ENCODE results near the gene PEX19. TPM values are rescaled to one million over a fixed set of nuclear protein-coding genes. Genes with fewer than 3 reads are reported as not detected.

The PEX19 gene
- polyA plus RNA-seq, 6 donors from 2014 or later: 49.2 to 108 (median 57.9) TPM

DNA sequence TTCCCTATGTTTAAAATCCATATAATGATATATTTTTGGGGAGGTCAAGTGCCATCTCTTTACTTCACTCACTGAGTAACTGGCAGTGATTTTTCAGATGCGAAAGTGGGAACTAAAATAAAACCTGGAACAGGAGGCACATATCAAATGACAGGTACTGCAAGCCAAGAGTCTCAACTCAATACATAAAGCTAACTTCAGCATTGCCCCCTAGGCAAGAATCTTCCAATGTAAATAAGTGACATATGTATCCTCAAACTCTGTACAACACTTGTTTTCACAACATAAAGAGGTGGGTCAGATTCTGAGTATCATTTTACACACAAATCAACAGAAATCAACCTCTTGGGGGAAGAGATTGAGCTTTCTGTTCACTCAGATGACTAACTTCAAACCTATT is 40.7 kb downstream of the PEX19 start:
- no peak for ATAC-seq (ENCODE audit: low read depth in 2 of 2)
- peaks cover 3 to 18% (median 6%) of the 10 kb centered on the region in 3 donors for H3K4me1 Mint-ChIP-seq
- H3K36me3 Mint-ChIP-seq: peaks cover 20% of the 10 kb centered on the region in 2 donors
- no peaks in the 10 kb centered on the region for H3K27me3 Mint-ChIP-seq
- no peak for DNase-seq
- H3K9me3 Mint-ChIP-seq: no peaks in the 10 kb centered on the region
- H3K27ac Mint-ChIP-seq: no peak overlapping the region
- no peak overlapping the region for H3K4me3 Mint-ChIP-seq

DNA sequence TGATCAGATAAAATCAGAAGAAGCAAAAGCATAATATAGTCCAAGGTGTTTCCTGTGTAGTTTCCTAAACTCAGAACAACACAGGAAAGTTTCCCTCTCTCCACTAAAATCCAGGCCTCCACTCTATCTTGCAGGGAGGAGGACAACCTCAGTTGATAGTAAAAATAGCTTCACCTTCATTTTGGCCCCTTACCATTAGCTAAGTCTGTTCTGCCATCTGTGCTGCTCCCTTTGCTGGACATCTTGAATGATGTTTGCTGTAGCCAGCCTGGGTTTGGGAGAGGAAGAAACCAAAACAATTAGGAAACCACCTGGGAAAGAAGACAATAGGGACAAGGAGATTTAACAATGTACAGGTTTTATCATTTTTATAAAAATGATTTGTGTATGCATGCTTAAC is 41.2 kb downstream of the PEX19 start:
- H3K36me3 Mint-ChIP-seq: peaks cover 20 to 21% of the 10 kb centered on the region in 2 donors
- H3K27ac Mint-ChIP-seq: peak overlapping the region in 1 of 6 donors; percentile 66

GRCh38 chr1:160239582-160240299 is 45.2 kb downstream of the PEX19 start:
- peak overlapping the region in 4 of 6 donors; percentile 15 to 94 (median 29) for H3K27ac Mint-ChIP-seq
- peaks cover 12 to 18% (median 16%) of the 10 kb centered on the region in 3 donors for H3K4me1 Mint-ChIP-seq
- ATAC-seq (ENCODE audit: low read depth in 2 of 2): no peak
- no peak overlapping the region for H3K4me3 Mint-ChIP-seq
- no peaks in the 10 kb centered on the region for H3K27me3 Mint-ChIP-seq
- DNase-seq: no peak
- peaks cover 20 to 30% of the 10 kb centered on the region in 2 donors for H3K36me3 Mint-ChIP-seq
- no peaks in the 10 kb centered on the region for H3K9me3 Mint-ChIP-seq

More for the DNA sequence above, 41.2 kb downstream of the PEX19 start:
- ATAC-seq (ENCODE audit: low read depth in 2 of 2): no peak
- no peak overlapping the region for H3K4me3 Mint-ChIP-seq
- H3K27me3 Mint-ChIP-seq: no peaks in the 10 kb centered on the region
- no peaks in the 10 kb centered on the region for H3K9me3 Mint-ChIP-seq
- H3K4me1 Mint-ChIP-seq: peaks cover 3 to 18% (median 6%) of the 10 kb centered on the region in 3 donors
- no peak for DNase-seq

- peaks cover 15 to 18% (median 17%) of the 10 kb centered on the region in 3 donors for H3K4me1 Mint-ChIP-seq
- peaks cover 28 to 36% of the 10 kb centered on the region in 2 donors for H3K36me3 Mint-ChIP-seq
- no peak overlapping the region for H3K27ac Mint-ChIP-seq
- H3K27me3 Mint-ChIP-seq: no peaks in the 10 kb centered on the region
- no peak overlapping the region for H3K4me3 Mint-ChIP-seq
- ATAC-seq (ENCODE audit: low read depth in 2 of 2): no peak
- DNase-seq: no peak
- no peaks in the 10 kb centered on the region for H3K9me3 Mint-ChIP-seq
Observed at GRCh38 chr1:160238408-160238807, 46.5 kb downstream of the PEX19 start.

GRCh38 chr1:160237558-160237957 is 47.4 kb downstream of the PEX19 start:
- no peaks in the 10 kb centered on the region for H3K27me3 Mint-ChIP-seq
- H3K9me3 Mint-ChIP-seq: no peaks in the 10 kb centered on the region
- H3K4me1 Mint-ChIP-seq: peaks cover 11 to 18% (median 13%) of the 10 kb centered on the region in 3 donors
- ATAC-seq (ENCODE audit: low read depth in 2 of 2): no peak
- H3K4me3 Mint-ChIP-seq: no peak overlapping the region
- peak overlapping the region in 2 of 6 donors; percentile 47 to 57 for H3K27ac Mint-ChIP-seq
- no peak for DNase-seq
- peaks cover 29 to 30% of the 10 kb centered on the region in 2 donors for H3K36me3 Mint-ChIP-seq

GRCh38 chr1:160236806-160237205 is 48.1 kb downstream of the PEX19 start:
- no peak for DNase-seq

GRCh38 chr1:160232911-160233310 is 52.0 kb downstream of the PEX19 start:
- peaks cover 0 to 2% (median 0%) of the 10 kb centered on the region in 7 donors for H3K9me3 Mint-ChIP-seq
- peaks cover 26 to 28% of the 10 kb centered on the region in 2 donors for H3K36me3 Mint-ChIP-seq
- H3K4me3 Mint-ChIP-seq: no peak overlapping the region
- H3K4me1 Mint-ChIP-seq: peaks cover 6 to 13% (median 9%) of the 10 kb centered on the region in 3 donors
- peak overlapping the region in 1 of 6 donors; percentile 58 for H3K27ac Mint-ChIP-seq
- DNase-seq: no peak
- ATAC-seq (ENCODE audit: low read depth in 2 of 2): no peak
- no peaks in the 10 kb centered on the region for H3K27me3 Mint-ChIP-seq

More at GRCh38 chr1:160236806-160237205, 48.1 kb downstream of the PEX19 start:
- no peaks in the 10 kb centered on the region for H3K27me3 Mint-ChIP-seq
- H3K4me1 Mint-ChIP-seq: peaks cover 11 to 18% (median 13%) of the 10 kb centered on the region in 3 donors
- ATAC-seq (ENCODE audit: low read depth in 2 of 2): peak; percentile 80 to 90
- no peaks in the 10 kb centered on the region for H3K9me3 Mint-ChIP-seq
- H3K36me3 Mint-ChIP-seq: peaks cover 29 to 30% of the 10 kb centered on the region in 2 donors
- peak overlapping the region in 5 of 6 donors; percentile 27 to 65 (median 47) for H3K27ac Mint-ChIP-seq
- H3K4me3 Mint-ChIP-seq: peak overlapping the region in 1 of 8 donors; percentile 42

DNA sequence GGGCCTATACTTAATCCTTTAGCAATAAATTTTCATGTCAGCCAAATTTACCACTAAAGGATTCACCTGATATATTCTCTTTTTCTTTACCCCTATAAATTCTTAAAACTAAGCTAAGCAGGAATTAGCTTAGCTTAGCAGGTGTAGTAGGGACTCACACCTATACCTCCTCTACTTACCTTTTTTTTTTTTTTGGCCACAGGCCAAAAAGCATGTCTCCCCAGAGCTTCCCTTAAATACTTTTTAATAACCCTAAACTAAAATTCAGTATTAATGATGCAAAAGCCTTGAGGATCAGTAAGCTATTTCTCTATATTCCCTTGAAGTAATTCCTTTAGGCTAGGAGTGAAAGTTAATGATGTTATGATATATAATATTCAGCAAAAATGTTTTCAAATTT is 56.5 kb downstream of the PEX19 start:
- ATAC-seq (ENCODE audit: low read depth in 2 of 2) (no peak), DNase-seq (no peak)
- Mint-ChIP-seq H3K27me3 (no peaks in the 10 kb centered on the region), H3K4me1 (no peaks in the 10 kb centered on the region), H3K36me3 (peaks cover 14 to 20% of the 10 kb centered on the region in 2 donors), H3K4me3 (no peak overlapping the region), H3K9me3 (peaks cover 0 to 2% (median 0%) of the 10 kb centered on the region in 7 donors), H3K27ac (peak overlapping the region in 1 of 6 donors; percentile 70)

DNA sequence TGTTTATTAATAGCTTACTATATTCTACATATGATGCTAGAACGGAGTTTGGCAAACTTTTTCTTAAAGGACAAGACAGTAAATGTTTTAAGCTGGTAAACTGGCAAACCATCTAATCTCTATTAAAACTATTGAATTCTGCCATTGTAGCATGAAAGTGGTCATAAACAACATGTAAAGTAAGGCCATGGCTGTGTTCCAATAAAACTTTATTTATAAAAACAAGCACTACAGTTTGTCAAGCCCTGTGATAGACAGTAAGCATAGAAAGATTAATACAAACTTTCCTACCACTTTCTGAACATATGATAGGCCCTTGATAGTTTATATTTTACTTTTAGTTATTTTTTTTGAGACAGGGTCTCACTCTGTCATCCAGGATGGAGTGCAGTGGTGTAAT is 57.4 kb downstream of the PEX19 start:
- DNase-seq: no peak
- Mint-ChIP-seq H3K27ac (peak overlapping the region in 1 of 6 donors; percentile 44), H3K27me3 (no peaks in the 10 kb centered on the region), H3K36me3 (peaks cover 15 to 27% of the 10 kb centered on the region in 2 donors), H3K4me1 (no peaks in the 10 kb centered on the region), H3K4me3 (no peak overlapping the region), H3K9me3 (peaks cover 0 to 2% (median 0%) of the 10 kb centered on the region in 7 donors)
- ATAC-seq (ENCODE audit: low read depth in 2 of 2): no peak

GRCh38 chr1:160227034-160227433 is 57.9 kb downstream of the PEX19 start:
- peaks cover 0 to 2% (median 0%) of the 10 kb centered on the region in 7 donors for H3K9me3 Mint-ChIP-seq
- H3K36me3 Mint-ChIP-seq: peaks cover 20 to 31% of the 10 kb centered on the region in 2 donors
- DNase-seq: no peak
- no peak overlapping the region for H3K4me3 Mint-ChIP-seq
- H3K27me3 Mint-ChIP-seq: no peaks in the 10 kb centered on the region
- H3K4me1 Mint-ChIP-seq: no peaks in the 10 kb centered on the region
- peak overlapping the region in 1 of 6 donors; percentile 44 for H3K27ac Mint-ChIP-seq
- ATAC-seq (ENCODE audit: low read depth in 2 of 2): no peak

Other genes starting within 250 kb of the PEX19 start
- not detected for gene KCNJ10, start 215.0 kb downstream of the PEX19 start, polyA plus RNA-seq (ENCODE audit: low read depth in 6 of 6)
- under 1 TPM in 1 of 6 donors, not detected in 5; 0.08 TPM for gene KCNJ9, start 203.6 kb downstream of the PEX19 start, polyA plus RNA-seq (ENCODE audit: low read depth in 6 of 6)
- gene IGSF8, start 186.5 kb downstream of the PEX19 start, polyA plus RNA-seq (ENCODE audit: low read depth in 6 of 6): 10 to 100 TPM; 33.6 to 53.1 (median 47.7) TPM
- gene ATP1A2, start 169.4 kb downstream of the PEX19 start, polyA plus RNA-seq (ENCODE audit: low read depth in 6 of 6): not detected
- not detected for gene ATP1A4, start 133.5 kb downstream of the PEX19 start, polyA plus RNA-seq (ENCODE audit: low read depth in 6 of 6)
- gene CASQ1, start 94.6 kb downstream of the PEX19 start, polyA plus RNA-seq (ENCODE audit: low read depth in 6 of 6): not detected
- 10 to 100 TPM; 11.2 to 21.6 (median 14.4) TPM for gene PEA15, start 79.7 kb downstream of the PEX19 start, polyA plus RNA-seq (ENCODE audit: low read depth in 6 of 6)
- gene DCAF8, start 22.6 kb downstream of the PEX19 start, polyA plus RNA-seq (ENCODE audit: low read depth in 6 of 6): 10 to 100 TPM; 39.1 to 61.5 (median 54.3) TPM
- 100 to 1,000 TPM; 107 to 130 (median 119) TPM for gene COPA, start 58.1 kb upstream of the PEX19 start, polyA plus RNA-seq (ENCODE audit: low read depth in 6 of 6)
- gene NCSTN, start 58.2 kb upstream of the PEX19 start, polyA plus RNA-seq (ENCODE audit: low read depth in 6 of 6): 100 to 1,000 TPM in 1 of 6 donors, 10 to 100 TPM in 5; 81.1 to 182 (median 89.3) TPM
- gene NHLH1, start 81.9 kb upstream of the PEX19 start, polyA plus RNA-seq (ENCODE audit: low read depth in 6 of 6): not detected
- gene VANGL2, start 115.4 kb upstream of the PEX19 start, polyA plus RNA-seq (ENCODE audit: low read depth in 6 of 6): under 1 TPM in 5 of 6 donors, not detected in 1; 0.05 to 0.19 (median 0.08) TPM
- gene SLAMF6, start 238.1 kb upstream of the PEX19 start, polyA plus RNA-seq (ENCODE audit: low read depth in 6 of 6): 100 to 1,000 TPM; 164 to 256 (median 194) TPM

Measured in naive B cell (primary cell).